Hepatocyte (in vitro differentiated cells): ENCODE measurements around the gene ESD. TPM values are rescaled to one million over a fixed set of nuclear protein-coding genes. Genes with fewer than 3 reads are reported as not detected.

Experiments used
- DNase-seq: peaks from one replicate; pipeline ENCODE4 v3.0.0-alpha.2; 2016; ENCODE audit warnings: low spot score
- H2AFZ ChIP-seq: fragments of 200-600 bp; sonication (generic); 2 replicates; pipeline ENCODE4 v1.6.0; 2016; ENCODE audit warnings: antibody characterized with exemption, mild to moderate bottlenecking
- H3K27ac ChIP-seq: fragments of 200-600 bp; sonication (generic); 2 replicates; pipeline ENCODE4 v1.5.1; 2016; ENCODE audit warnings: mild to moderate bottlenecking
- H3K27me3 ChIP-seq: fragments of 200-600 bp; sonication (generic); 2 replicates; pipeline ENCODE4 v1.6.1; 2016
- H3K36me3 ChIP-seq: fragments of 200-600 bp; sonication (generic); replicated peaks from 2 replicates; pipeline ENCODE4 v1.5.1; 2016; ENCODE audit warnings: low read depth; ENCODE audit not compliant: insufficient read depth
- H3K4me1 ChIP-seq: fragments of 200-600 bp; sonication (generic); 2 replicates; pipeline ENCODE4 v1.5.1; 2016; ENCODE audit warnings: mild to moderate bottlenecking, moderate library complexity; ENCODE audit not compliant: insufficient read depth
- H3K4me2 ChIP-seq: fragments of 200-600 bp; sonication (generic); 2 replicates; pipeline ENCODE4 v1.6.0; 2016
- H3K4me3 ChIP-seq: fragments of 200-600 bp; sonication (generic); 2 replicates; pipeline ENCODE4 v1.5.1; 2016; ENCODE audit warnings: mild to moderate bottlenecking
- H3K79me2 ChIP-seq: fragments of 200-600 bp; sonication (generic); 2 replicates; pipeline ENCODE4 v1.6.0; 2017; ENCODE audit warnings: mild to moderate bottlenecking
- H3K9me2 ChIP-seq: fragments of 200-600 bp; sonication (generic); replicated peaks from 2 replicates; pipeline ENCODE4 v1.6.0; 2017; ENCODE audit warnings: mild to moderate bottlenecking; ENCODE audit not compliant: insufficient read depth
- H3K9me3 ChIP-seq: fragments of 200-600 bp; sonication (generic); 2 replicates; pipeline ENCODE4 v1.5.1; 2016; ENCODE audit warnings: low read depth, mild to moderate bottlenecking
- H4K20me1 ChIP-seq: fragments of 200-600 bp; sonication (generic); 2 replicates; pipeline ENCODE4 v1.6.0; 2016; ENCODE audit warnings: mild to moderate bottlenecking; ENCODE audit not compliant: insufficient read depth, poor library complexity, severe bottlenecking
- CTCF ChIP-seq: fragments of 200-600 bp; sonication (generic); IDR thresholded peaks from 2 replicates; pipeline ENCODE4 v1.5.1; 2016; ENCODE audit warnings: antibody characterized with exemption, mild to moderate bottlenecking; ENCODE audit not compliant: poor library complexity
- EZH2 ChIP-seq: fragments of 200-600 bp; sonication (generic); IDR thresholded peaks from 2 replicates; pipeline ENCODE4 v1.6.1; 2016; ENCODE audit warnings: antibody characterized with exemption, mild to moderate bottlenecking, borderline replicate concordance
- EZH2phosphoT487 ChIP-seq: fragments of 200-600 bp; sonication (generic); IDR thresholded peaks from one replicate; pipeline ENCODE4 v1.6.1; 2018; ENCODE audit warnings: antibody characterized with exemption, mild to moderate bottlenecking, low read depth, moderate library complexity; ENCODE audit not compliant: unreplicated experiment, severe bottlenecking
- WGBS: methylation state at CpG from one replicate; pipeline ENCODE4 v1.1.6; 2016; ENCODE audit warnings: low lambda C conversion rate; ENCODE audit errors: missing lambda C conversion rate; 5-methylcytosine and 5-hydroxymethylcytosine counted together
- polyA plus RNA-seq: library from polyadenylated mRNA; unstranded; fragments of >200 nt; fragmentation: Nextera tagmentation; extraction: Ambion mirVana; gene quantifications from 2 replicates; pipeline ENCODE4 v1.2.1, GENCODE V29; 2016
- total RNA-seq: library from RNA; depleted of rRNA; stranded (reverse); fragments of >200 nt; gene quantifications from 2 replicates; pipeline ENCODE4 v1.2.3, GENCODE V29; 2014

ESD gene
- total and polyA plus RNA-seq, 2 experiments from 2014 or later = 127 to 129 TPM

DNA sequence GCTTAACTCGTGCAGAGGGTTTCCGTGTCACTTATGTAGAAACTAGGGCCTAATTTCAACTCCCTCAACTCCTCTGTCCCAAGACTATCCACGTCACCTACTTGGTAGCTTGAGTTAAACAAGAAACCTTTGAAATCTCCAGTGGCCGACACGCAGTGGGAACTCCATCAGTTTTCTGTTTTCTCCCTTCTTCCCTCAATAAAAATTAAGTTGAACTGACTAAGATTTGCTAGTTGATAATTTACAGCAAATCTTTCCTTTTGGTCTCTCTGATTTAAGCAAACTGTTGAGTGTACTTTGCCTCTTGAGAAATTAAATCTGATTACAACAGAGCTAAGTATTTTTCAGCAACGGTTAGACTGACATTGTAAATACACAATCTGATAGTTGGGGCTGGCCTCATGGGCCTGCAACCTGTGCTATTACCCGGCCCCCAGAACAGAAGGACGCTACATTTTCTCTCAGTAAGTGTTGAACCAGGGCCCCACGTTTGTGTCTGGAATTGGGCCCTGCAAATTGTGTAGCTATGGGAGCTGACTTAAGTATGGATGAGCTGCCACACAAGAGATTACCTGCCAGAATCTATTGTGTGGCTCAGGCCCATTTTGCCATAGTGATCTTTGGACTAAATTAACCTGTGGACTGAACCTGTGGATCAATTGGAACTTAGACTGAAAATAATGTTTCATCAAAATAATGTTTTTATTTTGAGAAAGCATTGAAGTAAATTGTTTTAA, 708 bp upstream of the ESD start:
- WGBS = 43% methylated on average over 9 of the region's 9 CpGs
- Histone ChIP-seq H3K9me3 (no peaks in the 10 kb centered on the region), H3K36me3 (no peaks in the 10 kb centered on the region), H3K27ac (peak overlapping the region; percentile 97), H3K9me2 (no peaks in the 10 kb centered on the region), H3K27me3 (no peaks in the 10 kb centered on the region), H3K4me2 (peak overlapping the region; percentile 89), H3K4me3 (no peak overlapping the region), H3K79me2 (peaks cover 28% of the 10 kb centered on the region), H4K20me1 (peaks cover 4% of the 10 kb centered on the region), H3K4me1 (peaks cover 19% of the 10 kb centered on the region), H2AFZ (peak overlapping the region; percentile 85)
- peak; percentile 11 for DNase-seq
- TF ChIP-seq EZH2 (no peak), CTCF (no peak), EZH2phosphoT487 (no peak)

DNA sequence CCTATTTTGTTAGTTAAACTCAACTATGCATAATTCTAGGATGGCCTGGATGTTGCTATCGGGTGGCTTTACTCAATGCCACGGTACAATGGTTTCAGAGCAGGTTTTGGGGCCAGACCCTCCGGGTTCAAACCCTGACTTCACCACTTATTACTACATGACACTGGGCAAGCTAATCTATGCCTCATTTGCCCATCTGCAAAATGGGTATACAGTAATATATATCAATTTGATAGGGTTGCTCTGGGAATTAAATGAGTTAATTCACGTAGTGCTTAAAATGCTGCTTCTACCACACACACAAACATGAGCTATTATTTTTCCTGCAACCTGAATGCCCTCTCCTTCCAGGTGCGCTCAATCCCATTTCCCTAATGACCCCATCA, 839 bp downstream of the ESD start:
- Histone ChIP-seq H4K20me1 (peaks cover 4% of the 10 kb centered on the region), H3K4me3 (peak overlapping the region; percentile 80), H2AFZ (peak overlapping the region; percentile 97), H3K27me3 (no peaks in the 10 kb centered on the region), H3K9me3 (no peaks in the 10 kb centered on the region), H3K27ac (peak overlapping the region; percentile 97), H3K36me3 (no peaks in the 10 kb centered on the region), H3K9me2 (no peaks in the 10 kb centered on the region), H3K4me1 (peaks cover 19% of the 10 kb centered on the region), H3K4me2 (peak overlapping the region; percentile 89), H3K79me2 (peaks cover 28% of the 10 kb centered on the region)
- TF ChIP-seq EZH2phosphoT487 = no peak
- TF ChIP-seq EZH2 = no peak
- TF ChIP-seq CTCF = no peak
- 84% methylated on average over 5 of the region's 5 CpGs for WGBS
- no peak for DNase-seq

- Histone ChIP-seq H2AFZ (no peak overlapping the region), H3K27ac (no peak overlapping the region), H3K9me3 (no peaks in the 10 kb centered on the region), H3K27me3 (no peaks in the 10 kb centered on the region), H3K4me3 (no peak overlapping the region), H3K36me3 (no peaks in the 10 kb centered on the region), H3K4me1 (peaks cover 19% of the 10 kb centered on the region), H4K20me1 (peaks cover 4% of the 10 kb centered on the region), H3K4me2 (peak overlapping the region; percentile 89), H3K9me2 (no peaks in the 10 kb centered on the region), H3K79me2 (peaks cover 28% of the 10 kb centered on the region)
- no peak for TF ChIP-seq CTCF
- DNase-seq = no peak
- 90% methylated on average over 6 of the region's 6 CpGs for WGBS
Measured at GRCh38 chr13:46795321-46795720, 1.6 kb downstream of the ESD start.
